Sigmoid colon (tissue), 7 donors: Measurements from ENCODE around the gene EHBP1. TPM values are rescaled to one million over a fixed set of nuclear protein-coding genes. Genes with fewer than 3 reads are reported as not detected.

Experiments
- DNase-seq: peaks from one replicate; pipeline ENCODE4 v3.0.0-alpha.2; 2019
- H3K27ac ChIP-seq, 4 donors: fragments of 200-600 bp; sonication (generic); one replicate each; pipeline ENCODE4 v1.5.1; 2016 to 2019; ENCODE audit warnings: mild to moderate bottlenecking in 1 of 4
- H3K27me3 ChIP-seq, 3 donors: fragments of 200-600 bp; sonication (generic); one replicate each; pipeline ENCODE4 v1.5.1; 2019; ENCODE audit warnings: mild to moderate bottlenecking in 1 of 3
- H3K36me3 ChIP-seq, 4 donors: fragments of 200-600 bp; sonication (generic); one replicate each; pipeline ENCODE4 v1.5.1; 2016 to 2019
- H3K4me1 ChIP-seq, 4 donors: fragments of 200-600 bp; sonication (generic); one replicate each; pipeline ENCODE4 v1.5.1; 2017 to 2019
- H3K4me3 ChIP-seq, 4 donors: fragments of 200-600 bp; sonication (generic); one replicate each; pipeline ENCODE4 v1.5.1; 2017 to 2019; ENCODE audit warnings: mild to moderate bottlenecking in 2 of 4, moderate library complexity in 1 of 4
- H3K9me3 ChIP-seq, 4 donors: fragments of 200-600 bp in 3 of 4; sonication (generic) in 3 of 4; one replicate each; pipeline versions ENCODE4 v1.5.1 to v1.6.1; 2013 to 2019
- EP300 ChIP-seq, 4 donors: sonication (generic); formaldehyde crosslinking; IDR thresholded peaks; one replicate each; pipeline ENCODE4 v1.6.1; 2017; ENCODE audit warnings: antibody characterized with exemption in 4 of 4
- POLR2A ChIP-seq, 2 donors: fragments of 450-650 bp; IDR thresholded peaks; one replicate each; pipeline ENCODE4 v1.6.1; 2016; ENCODE audit warnings: antibody characterized with exemption in 2 of 2, mild to moderate bottlenecking in 2 of 2, moderate library complexity in 2 of 2
- POLR2AphosphoS5 ChIP-seq, 4 donors: sonication (generic); formaldehyde crosslinking; IDR thresholded peaks; one replicate each; pipeline ENCODE4 v1.6.1; 2017; ENCODE audit warnings: antibody characterized with exemption in 4 of 4
- WGBS, 2 donors: extraction: QIAGEN DNeasy Blood & Tissue Kit; methylation state at CpG; one replicate each; pipeline ENCODE4 v1.1.7; 2013; 5-methylcytosine and 5-hydroxymethylcytosine counted together
- intact Hi-C: fragments of 100-400 bp; cut with DNase I; formaldehyde crosslinking; loops from one replicate; pipeline ENCODE4 v1.15.1; 2023
- polyA plus RNA-seq, 3 donors: library from polyadenylated mRNA; stranded (reverse); fragments of 200-250 nt; gene quantifications; one replicate each; pipeline ENCODE4 v1.2.3, GENCODE V29; 2013
- total RNA-seq, 4 donors: library from RNA; depleted of rRNA; stranded (reverse); fragments of >200 nt; gene quantifications; one replicate each; pipeline ENCODE4 v1.1.0, GENCODE V29; 2016
- TF ChIP-seq, protein P1 (sequence below), 4 experiments: fragments of 450-650 bp in 3 of 4; fragments of 200-600 bp in 1 of 4; IDR thresholded peaks; one replicate each; pipeline ENCODE4 v1.5.1; 2016 to 2019; ENCODE audit warnings: antibody characterized with exemption in 4 of 4, mild to moderate bottlenecking in 3 of 4, moderate library complexity in 2 of 4
- donor health status: healthy with polysubstance abuse.
- donor health status: Bipolar disorder and iron deficiency.
- donor health status: healthy.

Gene EHBP1
- total and polyA plus RNA-seq, 7 donors = 12.7 to 161 (median 121) TPM

DNA sequence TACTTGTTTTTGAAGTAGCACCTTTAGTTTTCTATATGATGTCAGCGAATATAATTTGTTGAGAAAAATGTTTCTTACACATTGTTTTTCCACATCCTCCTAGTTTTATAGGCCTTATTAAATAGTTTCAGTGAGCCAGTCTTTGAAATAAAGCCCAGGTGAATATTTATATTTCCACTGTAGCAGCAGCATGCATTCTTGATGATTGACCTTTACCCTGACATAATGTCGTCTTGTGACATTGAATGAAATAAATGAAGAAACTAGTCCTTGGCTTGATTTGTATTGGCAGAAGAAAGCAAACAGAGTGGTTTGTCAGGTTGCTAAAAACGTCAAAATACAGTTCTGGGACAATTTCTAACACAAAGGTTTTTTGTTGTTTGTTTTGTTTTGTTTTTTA, 84.4 kb downstream of the EHBP1 start:
- H3K4me1 ChIP-seq = peaks cover 0 to 96% (median 57%) of the 10 kb centered on the region in 4 donors

DNA sequence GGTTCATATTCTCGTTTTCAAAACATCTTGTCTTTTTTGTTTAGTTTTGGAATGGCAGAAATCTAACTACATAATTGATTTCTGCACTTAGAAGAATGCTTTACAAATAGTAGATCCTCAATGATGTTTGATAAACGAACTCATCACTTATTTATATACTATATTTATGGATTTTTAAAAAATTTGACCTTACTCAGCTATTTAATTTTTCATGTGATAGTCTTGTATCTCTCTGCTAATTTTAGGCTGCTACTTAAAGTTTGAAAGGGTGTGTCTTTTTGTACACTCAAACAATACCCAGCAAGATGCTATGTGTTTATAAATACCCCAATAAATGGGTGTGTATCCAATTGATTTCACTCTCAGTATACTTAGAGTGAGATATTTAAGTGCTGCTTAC, 86.9 kb downstream of the EHBP1 start:
- peaks cover 0 to 85% (median 57%) of the 10 kb centered on the region in 4 donors for H3K4me1 ChIP-seq
- H3K27me3 ChIP-seq = no peaks in the 10 kb centered on the region
- H3K27ac ChIP-seq = no peak overlapping the region
- no peak for TF ChIP-seq POLR2AphosphoS5 (IDR thresholded peaks at IDR 0.05)
- TF ChIP-seq, protein P1, sequence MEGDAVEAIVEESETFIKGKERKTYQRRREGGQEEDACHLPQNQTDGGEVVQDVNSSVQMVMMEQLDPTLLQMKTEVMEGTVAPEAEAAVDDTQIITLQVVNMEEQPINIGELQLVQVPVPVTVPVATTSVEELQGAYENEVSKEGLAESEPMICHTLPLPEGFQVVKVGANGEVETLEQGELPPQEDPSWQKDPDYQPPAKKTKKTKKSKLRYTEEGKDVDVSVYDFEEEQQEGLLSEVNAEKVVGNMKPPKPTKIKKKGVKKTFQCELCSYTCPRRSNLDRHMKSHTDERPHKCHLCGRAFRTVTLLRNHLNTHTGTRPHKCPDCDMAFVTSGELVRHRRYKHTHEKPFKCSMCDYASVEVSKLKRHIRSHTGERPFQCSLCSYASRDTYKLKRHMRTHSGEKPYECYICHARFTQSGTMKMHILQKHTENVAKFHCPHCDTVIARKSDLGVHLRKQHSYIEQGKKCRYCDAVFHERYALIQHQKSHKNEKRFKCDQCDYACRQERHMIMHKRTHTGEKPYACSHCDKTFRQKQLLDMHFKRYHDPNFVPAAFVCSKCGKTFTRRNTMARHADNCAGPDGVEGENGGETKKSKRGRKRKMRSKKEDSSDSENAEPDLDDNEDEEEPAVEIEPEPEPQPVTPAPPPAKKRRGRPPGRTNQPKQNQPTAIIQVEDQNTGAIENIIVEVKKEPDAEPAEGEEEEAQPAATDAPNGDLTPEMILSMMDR (IDR thresholded peaks at IDR 0.05) = no peak
- no peak for TF ChIP-seq EP300 (IDR thresholded peaks at IDR 0.05)
- no peak for TF ChIP-seq POLR2A (IDR thresholded peaks at IDR 0.05)
- no peak for DNase-seq
- H3K9me3 ChIP-seq = no peaks in the 10 kb centered on the region
- WGBS, 2 donors = 81 to 83% methylated on average over 2 of the region's 2 CpGs
- no peak overlapping the region for H3K4me3 ChIP-seq
- intact Hi-C loops = no loop called here
- H3K36me3 ChIP-seq = no peaks in the 10 kb centered on the region

More for the DNA sequence above, 84.4 kb downstream of the EHBP1 start:
- H3K27ac ChIP-seq = no peak overlapping the region
- no peaks in the 10 kb centered on the region for H3K27me3 ChIP-seq
- no peak for DNase-seq
- intact Hi-C loops = loop anchor here (10.0 kb wide), 1 partner anchor 205 kb away; no protein-coding TSS in a partner anchor
- TF ChIP-seq EP300 (IDR thresholded peaks at IDR 0.05) (no peak), POLR2AphosphoS5 (IDR thresholded peaks at IDR 0.05) (no peak), POLR2A (IDR thresholded peaks at IDR 0.05) (no peak)
- TF ChIP-seq, protein P1 (IDR thresholded peaks at IDR 0.05) = no peak
- WGBS, 2 donors = 19 to 63% methylated on average over 3 of the region's 3 CpGs
- no peaks in the 10 kb centered on the region for H3K9me3 ChIP-seq
- no peaks in the 10 kb centered on the region for H3K36me3 ChIP-seq
- no peak overlapping the region for H3K4me3 ChIP-seq

DNA sequence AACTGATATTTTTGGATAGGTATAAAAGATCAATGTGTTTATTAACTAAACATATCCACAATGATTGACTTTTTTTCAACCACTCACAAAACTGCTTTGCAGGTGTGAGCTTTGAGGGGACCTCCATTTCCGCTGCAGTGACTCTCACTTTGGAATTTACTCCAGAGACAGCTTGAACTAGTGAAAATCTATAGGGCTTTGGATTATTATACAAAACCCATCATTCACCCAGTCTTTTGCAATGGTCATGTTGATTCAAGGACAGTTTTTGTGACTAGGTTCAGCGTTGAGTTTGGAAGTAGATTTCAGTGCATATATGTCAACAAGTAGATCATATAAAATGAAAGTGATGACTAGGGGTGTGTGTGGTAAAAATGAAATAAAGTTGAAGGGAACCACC, 87.7 kb downstream of the EHBP1 start:
- no peak for DNase-seq
- Histone ChIP-seq H3K4me1 (peaks cover 0 to 77% (median 52%) of the 10 kb centered on the region in 4 donors), H3K27me3 (no peaks in the 10 kb centered on the region), H3K36me3 (no peaks in the 10 kb centered on the region), H3K27ac (no peak overlapping the region), H3K4me3 (no peak overlapping the region), H3K9me3 (no peaks in the 10 kb centered on the region)
- intact Hi-C loops = no loop called here
- WGBS, 2 donors = 63 to 84% methylated on average over 2 of the region's 2 CpGs
- TF ChIP-seq EP300 (IDR thresholded peaks at IDR 0.05) (no peak), POLR2AphosphoS5 (IDR thresholded peaks at IDR 0.05) (no peak), POLR2A (IDR thresholded peaks at IDR 0.05) (no peak)
- TF ChIP-seq, protein P1 (IDR thresholded peaks at IDR 0.05) = no peak

DNA sequence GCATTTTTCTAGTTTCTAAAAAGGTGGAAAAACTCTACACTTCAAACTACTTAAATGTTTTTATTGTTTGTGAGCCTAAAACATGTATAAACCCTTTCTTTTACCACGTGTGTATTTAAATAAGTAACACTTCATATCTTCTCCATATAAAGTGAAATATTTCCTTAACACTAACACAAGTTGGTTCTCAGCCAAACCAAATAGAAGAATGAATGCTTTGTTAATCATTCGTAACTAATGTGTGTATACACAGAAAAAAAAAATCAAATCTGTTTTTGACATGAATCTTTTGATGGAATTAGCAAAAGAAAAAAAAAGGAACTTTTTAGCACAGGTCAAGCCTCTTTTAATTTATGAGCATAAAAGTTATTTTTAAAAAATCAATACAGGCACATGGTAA, 89.3 kb downstream of the EHBP1 start:
- Histone ChIP-seq H3K4me1 (peaks cover 0 to 61% (median 39%) of the 10 kb centered on the region in 4 donors), H3K27ac (no peak overlapping the region), H3K36me3 (no peaks in the 10 kb centered on the region), H3K4me3 (no peak overlapping the region), H3K27me3 (no peaks in the 10 kb centered on the region), H3K9me3 (no peaks in the 10 kb centered on the region)
- TF ChIP-seq EP300 (IDR thresholded peaks at IDR 0.05) = no peak
- TF ChIP-seq, protein P1 (IDR thresholded peaks at IDR 0.05) = no peak
- intact Hi-C loops = no loop called here
- 13 to 41% methylated on average over 2 of the region's 2 CpGs for WGBS, 2 donors
- DNase-seq = no peak

DNA sequence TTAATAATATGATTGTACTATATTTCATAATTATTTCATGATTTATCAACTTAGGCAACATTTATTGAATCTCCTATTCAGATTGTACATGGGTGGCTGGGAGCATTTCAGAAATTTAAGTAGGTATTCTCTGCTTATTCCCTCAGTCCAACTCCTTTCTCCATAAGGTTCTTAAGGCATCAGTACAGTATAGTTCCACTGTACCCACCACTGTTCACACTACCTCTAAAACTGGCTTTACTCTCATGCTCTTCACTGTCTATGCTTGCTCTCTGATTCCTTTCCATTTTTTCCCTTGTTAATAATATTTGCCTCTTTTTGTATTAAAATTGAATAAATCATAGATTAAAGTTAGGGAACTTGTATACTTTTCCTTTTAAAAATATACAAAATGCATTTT, 89.8 kb downstream of the EHBP1 start:
- Histone ChIP-seq H3K27ac (no peak overlapping the region), H3K36me3 (no peaks in the 10 kb centered on the region), H3K4me1 (peaks cover 0 to 58% (median 33%) of the 10 kb centered on the region in 4 donors), H3K9me3 (no peaks in the 10 kb centered on the region), H3K27me3 (no peaks in the 10 kb centered on the region), H3K4me3 (no peak overlapping the region)
- intact Hi-C loops = no loop called here
- no peak for TF ChIP-seq EP300 (IDR thresholded peaks at IDR 0.05)
- no peak for DNase-seq
